DMS53 treated with DMSO at 0.1 percent for 48 hours (cell line): ENCODE data around the gene PPP1R12C.
"Not testable (repeated sequence)": the region's sequence is repeated elsewhere in the genome, so short reads cannot be mapped to it uniquely, and the experiment has no call there.

Source experiments
- DNase-seq: peaks from one replicate; lab custom pipeline; 2025; ENCODE audit not compliant: unreplicated experiment; lab: John Stamatoyannopoulos, UW

The PPP1R12C gene

DNA sequence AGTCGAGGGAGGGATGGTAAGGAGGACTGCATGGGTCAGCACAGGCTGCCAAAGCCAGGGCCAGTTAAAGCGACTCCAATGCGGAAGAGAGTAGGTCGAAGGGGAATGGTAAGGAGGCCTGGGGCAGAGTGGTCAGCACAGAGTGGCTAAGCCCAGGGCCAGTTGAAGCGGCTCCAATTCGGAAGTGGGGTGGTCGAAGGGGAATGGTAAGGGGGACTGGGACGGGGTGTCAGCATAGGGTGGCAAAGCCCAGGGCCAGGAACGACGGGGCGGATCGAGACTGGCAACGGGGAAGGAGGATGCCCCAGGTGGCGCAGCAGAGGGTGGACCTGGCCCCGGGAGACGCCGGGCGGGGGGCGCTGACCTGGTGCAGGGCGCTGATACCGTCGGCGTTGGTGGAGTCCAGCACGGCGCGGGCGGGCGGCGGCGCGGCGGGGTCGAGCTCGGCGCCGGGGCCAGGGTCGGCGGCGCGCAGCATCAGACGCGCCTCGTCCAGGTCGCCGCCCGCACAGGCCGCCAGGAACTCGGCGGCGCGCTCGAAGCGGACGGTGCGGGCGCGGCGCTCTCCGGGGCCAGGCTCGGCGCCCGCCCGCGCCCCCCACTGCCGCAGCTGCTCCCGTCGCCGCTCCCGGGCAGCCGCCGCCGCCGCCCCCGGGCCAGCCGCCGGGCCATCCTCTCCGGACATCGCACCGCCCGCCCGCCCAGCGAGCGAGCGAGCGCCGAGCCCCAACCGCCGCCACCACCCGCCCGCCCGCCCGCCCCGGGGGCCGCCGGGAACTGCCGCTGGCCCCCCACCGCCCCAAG, at the start of gene PPP1R12C:
Gene PPP1R12C (minus strand): TSS at position 779 of the 804 bp plus-strand sequence. CDS start 94 bp downstream, at position 685.
- DNase-seq = no peak

DNA sequence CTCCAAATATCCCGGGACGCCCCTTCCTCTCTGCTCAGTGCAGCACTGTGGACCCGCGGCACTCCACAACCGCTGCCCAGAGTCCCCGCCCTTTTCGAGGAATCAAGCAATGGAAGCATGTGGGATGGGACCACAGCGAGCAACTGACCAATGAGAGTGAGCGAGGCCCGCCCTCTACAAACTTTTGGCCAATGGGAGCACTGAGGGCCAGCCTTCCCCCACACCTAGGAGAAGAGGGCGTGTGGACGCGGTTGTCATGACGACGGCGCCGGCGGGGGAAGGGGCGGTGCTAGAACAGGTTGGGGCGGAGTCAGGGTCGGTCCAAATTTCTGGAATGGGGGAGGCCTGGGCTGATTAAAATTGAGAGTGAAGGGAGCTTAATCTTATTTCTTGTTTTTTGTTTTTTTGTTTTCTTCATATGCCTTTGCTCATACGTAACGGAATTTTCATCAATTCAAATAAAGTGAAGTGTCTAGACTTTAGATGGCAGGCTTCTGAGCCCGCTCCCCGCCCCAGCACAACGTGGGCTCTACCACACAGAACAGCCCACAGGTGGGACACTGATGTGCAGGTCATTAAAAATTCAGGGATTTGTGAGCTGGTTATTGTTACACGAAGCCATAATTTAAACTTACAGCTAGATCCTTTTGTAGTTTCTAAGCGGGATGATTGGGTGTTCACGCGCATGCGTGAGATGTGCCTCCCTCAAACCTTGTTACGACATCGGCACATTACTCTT, 49.3 kb upstream of the PPP1R12C start, which contains the start of gene DNAAF3:
Gene DNAAF3 (minus strand): TSS at position 84 of the 739 bp plus-strand sequence. CDS start 200 bp downstream, outside the sequence.
- DNase-seq = peak; percentile 94

DNA sequence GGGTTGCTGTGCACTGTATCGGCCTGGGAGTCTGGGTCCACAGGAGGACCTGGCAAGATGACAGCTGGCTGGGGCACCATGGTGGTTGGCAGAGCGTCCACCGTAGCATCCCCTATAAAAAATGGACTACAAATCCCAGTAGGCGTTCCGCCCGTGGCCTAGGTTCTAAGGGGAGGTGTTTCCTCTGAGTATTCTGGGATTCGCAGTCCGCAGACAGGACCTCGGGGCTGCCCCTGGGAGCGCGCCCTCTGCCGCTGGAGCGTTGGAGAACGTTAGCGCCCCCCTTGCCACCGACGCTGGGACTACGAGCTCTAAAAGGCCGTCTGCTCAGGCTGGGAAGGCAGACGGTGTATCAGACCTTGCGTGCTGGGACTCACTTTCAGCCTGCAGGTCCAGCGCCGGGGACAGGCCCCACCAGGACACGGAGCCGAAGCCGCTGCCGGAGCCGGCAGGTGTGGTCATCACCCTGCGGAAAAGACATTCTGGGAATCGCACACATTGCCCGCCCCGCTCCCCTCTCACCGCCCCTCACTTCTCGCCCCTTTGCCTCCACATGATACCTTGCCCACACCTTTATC, 48.6 kb upstream of the PPP1R12C start:
- peak; percentile 81 for DNase-seq

DNA sequence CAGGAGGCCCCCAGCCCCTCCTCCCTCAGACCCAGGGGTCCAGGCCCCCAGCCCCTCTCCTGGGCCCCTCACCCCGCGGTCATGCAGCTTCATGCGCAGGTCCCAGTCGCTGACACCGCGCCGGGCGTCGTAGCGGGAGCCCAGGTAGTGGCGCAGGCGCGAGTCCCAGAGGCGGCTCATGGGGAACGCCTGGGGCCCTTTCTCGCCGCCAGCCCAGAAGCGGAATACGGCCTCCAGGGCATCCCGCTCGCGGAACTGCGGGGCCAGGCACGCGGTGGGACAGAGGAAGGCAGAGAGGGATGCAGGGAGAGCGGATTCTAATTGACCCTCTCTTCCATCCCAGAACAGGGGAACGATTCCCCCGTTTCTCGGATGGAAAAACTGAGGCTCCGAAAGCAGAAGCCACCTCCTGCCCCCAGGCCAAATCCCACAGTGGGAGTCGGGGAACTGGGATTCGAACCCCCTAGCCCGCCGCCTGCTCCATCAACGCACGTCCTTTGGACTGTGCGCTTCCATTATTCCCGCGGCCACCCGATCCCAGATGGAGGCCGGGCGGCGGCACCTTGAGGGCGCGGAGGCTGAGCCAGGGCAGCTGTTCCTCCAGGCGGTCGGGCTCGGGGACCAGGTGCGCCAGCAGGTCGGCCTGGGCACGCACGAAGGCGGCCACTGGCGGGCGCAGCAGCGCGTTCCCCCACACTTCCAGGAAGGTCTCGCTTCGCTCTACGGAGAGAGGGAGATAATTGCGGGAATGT, 44.3 kb upstream of the PPP1R12C start:
- DNase-seq = no peak

DNA sequence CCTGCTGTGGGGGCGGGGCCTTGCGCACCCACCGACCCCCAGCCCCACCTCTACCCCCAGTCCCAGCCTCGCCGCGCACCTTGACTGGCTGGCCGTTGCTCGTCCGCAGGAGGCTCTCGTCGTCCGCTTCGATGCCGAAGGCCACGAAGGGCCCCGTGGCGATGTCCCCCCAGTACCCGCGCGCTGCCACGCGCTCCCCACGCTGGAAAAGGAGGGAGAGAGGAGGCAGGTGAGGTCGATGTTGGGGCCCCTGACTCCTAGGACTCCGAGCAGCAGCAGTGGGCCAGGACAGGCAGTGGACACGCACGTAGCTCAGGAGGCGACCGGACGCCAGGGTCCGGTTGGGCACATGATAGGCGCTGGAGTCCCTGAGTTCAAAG, 43.5 kb upstream of the PPP1R12C start:
- DNase-seq = no peak

DNA sequence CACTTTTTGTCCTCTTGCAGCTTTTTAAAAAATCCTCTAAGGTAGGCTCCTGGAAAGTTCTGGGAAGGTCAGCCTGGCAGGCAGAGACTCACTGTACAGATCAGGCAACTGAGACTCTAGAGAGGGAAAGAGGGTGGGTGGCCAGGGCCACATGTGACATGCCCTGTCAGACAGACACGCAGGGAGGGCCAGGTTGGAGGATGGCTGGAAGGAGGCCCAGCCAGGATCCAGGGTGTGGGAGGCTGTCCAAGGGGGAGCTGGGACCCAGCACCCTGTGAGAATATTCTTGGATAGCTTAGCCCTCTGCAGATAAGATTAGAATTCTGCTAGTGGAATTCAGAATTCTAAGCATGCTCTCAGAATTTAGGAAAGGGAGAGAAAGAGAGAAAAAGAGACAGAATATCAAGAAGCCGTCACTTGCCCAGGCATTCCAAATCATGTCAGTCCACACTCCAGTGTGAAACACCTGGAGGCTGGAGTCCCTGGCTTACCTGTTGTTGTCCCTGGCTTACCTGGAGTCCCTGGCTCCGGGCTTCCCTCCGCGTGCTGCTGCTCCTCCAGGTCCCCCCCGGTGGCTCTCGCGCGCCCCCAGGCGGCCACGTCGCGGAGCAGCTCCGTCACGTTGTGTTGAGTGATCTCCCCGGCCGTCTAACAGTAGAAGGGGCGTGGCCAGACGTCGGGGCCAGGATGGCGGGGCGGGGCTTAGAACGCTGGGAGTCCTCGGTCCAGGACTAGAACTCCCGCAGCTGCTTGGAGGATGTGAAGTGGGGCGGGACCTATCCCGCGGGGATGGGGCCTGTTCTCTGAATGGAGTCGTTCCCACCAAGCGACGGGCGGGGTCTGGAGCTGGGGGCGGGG, 42.9 kb upstream of the PPP1R12C start:
- DNase-seq = peak; percentile 91

DNA sequence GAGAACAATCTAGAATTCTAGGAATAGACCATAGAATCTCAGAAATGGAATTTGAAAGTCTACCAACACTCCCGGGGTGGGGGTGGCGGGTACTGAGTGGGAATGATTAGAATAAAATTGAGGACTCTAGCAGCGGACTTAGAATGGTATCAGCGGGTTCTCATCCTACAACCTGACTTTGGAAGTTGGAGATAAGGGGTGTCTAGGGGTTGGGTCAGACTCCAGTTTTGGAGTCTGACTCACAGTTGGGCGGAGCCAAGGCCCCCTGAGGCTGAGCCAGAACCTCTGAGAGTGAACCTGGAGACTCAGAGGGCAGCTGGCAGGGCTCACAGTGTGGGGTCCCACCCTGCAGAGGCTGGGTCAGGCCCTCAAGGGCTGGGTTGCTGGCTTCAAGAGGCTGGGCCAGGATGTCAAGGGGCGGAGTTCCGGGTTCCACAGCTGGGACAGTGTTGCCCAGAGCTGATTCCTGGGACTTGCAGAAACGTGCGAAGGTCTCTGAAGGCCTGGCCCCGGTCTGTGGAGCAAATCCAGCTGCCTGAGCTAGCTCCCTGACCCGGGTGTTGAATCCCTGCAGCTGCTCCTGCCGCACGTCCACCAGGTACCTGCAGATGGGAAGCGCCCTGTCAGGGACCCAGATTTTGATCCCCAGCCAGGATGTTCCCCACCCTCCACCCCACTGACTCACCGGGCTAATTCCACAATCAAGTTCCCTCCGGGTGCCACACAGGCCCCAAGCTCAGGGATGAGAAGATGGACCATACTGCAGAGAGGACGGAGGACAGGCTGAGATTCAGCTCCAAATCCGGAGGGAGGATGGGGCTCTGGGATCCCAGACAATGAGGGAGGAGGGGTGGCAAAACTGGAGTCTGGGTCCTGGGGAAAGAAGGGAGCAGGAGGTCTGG, 41.7 kb upstream of the PPP1R12C start:
- no peak for DNase-seq

DNA sequence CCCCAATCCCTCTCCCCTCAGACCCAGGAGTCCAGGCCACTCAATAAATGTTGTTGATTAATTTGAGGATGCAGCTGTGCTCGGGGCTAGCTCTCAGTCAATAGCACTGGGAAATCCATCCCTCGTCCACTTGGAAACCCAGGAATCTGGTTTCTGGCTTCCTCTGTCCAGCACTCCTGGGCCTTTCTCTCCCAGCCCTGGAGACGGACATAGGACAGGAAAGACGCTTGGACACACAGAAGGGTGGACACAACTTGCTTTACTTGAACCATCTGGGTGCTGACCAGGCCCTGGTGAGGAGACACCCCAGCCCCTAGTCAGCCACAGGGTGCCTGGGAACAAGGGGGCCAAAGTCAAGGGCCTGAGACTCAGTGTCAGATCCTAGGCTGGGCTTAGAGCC, 41.0 kb upstream of the PPP1R12C start:
- no peak for DNase-seq

DNA sequence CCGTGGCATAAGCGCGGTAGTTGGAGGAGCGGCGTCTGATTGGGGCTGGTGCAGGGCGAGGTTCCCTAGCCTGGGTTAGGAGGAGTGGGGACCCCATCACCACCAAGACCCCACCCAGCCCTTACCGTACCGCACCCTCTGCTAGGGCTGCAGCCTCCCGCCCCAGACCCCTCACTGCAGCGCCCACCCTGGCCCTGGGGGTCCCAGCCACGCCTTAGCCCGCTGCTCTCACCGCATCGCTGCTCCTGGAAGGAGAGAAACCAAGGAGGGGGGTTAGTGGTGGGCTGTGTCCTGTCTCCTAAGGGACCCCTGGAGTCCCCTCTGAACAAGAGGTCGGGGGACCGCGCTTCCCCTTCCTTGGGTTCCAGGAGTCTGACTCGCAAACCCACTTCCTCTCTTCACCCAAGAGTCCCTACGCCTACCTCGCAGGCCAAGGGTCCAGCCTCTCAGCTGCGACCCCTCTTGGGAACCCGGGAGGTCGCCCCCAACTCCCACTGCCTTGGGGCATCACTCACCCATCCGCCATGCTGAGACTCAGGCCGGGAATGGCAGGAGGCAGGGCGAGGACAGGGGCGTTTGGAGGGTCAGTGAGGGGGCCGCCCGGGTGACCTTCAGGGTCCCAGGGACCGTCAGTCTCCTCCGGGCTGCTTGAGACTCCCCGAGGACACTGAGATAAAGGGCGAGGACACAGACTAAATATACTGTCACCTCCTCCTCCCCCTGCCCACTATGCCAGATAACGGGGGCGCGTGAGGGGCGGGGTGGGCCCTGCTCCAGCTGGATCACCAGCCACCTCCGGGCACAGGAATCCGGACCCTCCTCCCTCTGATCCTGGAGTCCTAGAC, 39.8 kb upstream of the PPP1R12C start, which contains the start of gene TNNI3:
Gene TNNI3 (minus strand): TSS at position 669 of the 845 bp plus-strand sequence. CDS start 143 bp downstream, at position 526.
- DNase-seq = no peak

DNA sequence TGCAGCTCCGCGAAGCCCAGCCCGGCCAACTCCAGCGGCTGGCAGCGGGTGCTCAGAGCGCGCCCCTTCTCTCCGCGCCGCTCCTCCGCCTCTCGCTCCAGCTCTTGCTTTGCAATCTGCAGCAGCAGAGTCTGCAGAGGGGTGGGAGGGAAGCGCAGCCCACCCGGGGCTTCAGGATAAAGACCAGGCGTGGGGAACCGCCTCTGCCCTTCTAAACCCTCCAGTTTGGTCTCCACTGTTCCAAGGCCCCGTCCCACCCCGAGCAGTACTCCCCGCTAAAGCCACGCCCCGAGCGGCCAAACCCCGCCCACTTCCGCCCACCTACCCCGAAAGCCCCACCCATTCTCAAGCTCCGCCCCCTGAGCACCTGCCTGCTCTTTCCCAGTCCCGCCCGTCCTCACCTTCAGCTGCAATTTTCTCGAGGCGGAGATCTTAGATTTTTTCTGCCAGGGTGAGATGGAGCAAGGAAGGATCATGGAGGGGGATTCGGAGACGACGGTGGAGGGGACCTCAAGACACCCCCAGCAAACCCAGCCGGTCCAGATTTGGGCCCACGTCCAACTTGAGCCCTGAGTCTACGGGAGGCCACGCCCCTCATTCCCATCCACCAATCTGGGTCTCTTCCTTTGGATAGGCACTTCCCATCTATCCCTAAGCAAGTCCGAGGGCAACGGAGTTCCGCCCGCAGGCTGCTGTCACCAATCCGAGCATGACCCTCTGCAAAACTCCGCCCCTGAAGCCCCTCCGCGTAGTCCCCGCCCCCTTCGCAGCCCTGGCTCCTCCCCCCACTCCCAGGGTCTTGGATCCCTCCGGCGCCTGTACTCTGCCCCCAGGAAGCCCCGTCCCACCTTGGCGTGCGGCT, 39.0 kb upstream of the PPP1R12C start:
- DNase-seq = no peak

DNA sequence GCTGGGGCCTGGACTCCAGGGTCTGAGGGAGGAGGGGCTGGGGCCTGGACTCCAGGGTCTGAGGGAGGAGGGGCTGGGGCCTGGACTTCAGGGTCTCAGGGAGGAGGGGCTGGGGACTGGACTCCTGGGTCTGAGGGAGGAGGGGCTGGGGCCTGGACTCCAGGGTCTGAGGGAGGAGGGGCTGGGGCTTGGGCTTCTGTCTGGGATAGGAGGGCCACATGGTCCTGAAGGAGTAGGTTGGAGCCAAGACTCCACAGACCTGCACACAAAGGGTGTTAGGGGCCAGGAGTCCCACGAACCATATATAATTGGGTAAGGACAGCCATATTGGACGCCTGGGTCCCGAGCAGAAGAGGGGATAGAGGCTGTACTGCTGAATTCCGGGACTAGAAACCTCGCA, 38.3 kb upstream of the PPP1R12C start:
- DNase-seq = not testable (repeated sequence)

DNA sequence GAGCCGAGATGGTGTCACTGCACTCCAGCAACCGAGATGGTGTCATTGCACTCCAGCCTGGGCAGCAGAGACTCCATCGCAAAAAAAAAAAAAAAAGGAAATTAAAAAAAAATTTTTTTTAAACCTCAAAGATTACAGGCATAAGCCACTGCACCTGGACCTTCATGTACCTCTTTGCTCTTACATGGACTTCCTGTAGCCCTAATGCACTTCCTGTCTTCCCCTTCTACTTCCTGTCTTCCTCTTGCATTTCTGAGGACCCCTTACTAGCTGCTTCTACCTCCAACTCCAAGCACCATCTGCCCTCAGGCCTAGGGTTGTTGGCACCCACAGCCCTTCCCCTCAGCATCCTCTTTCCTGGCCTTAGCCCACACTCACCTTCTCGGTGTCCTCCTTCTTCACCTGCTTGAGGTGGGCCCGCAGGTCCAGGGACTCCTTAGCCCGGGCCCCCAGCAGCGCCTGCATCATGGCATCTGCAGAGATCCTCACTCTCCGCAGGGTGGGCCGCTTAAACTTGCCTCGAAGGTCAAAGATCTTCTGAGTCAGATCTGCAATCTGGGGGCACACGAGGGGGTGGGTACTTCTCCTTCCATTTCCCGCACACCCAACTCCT, 36.3 kb upstream of the PPP1R12C start:
- DNase-seq = no peak

DNA sequence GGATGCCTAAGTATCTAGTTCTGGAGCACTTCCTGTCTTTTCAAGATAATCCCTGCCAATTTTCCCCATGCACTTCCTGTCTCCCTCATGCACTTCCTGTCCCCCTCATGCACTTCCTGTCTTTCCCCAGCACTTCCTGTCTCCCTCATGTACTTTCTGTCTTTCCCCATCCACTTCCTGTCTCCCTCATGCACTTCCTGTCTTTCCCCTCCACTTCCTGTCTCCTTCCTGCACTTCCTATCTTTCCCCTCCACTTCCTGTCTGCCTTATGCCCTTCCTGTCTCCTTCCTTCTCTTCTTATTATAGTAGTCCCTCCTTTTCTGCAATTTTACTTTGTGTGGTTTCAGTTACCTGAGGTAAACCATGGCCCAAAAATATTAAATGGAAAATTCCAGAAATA, 34.6 kb upstream of the PPP1R12C start:
- no peak for DNase-seq

DNA sequence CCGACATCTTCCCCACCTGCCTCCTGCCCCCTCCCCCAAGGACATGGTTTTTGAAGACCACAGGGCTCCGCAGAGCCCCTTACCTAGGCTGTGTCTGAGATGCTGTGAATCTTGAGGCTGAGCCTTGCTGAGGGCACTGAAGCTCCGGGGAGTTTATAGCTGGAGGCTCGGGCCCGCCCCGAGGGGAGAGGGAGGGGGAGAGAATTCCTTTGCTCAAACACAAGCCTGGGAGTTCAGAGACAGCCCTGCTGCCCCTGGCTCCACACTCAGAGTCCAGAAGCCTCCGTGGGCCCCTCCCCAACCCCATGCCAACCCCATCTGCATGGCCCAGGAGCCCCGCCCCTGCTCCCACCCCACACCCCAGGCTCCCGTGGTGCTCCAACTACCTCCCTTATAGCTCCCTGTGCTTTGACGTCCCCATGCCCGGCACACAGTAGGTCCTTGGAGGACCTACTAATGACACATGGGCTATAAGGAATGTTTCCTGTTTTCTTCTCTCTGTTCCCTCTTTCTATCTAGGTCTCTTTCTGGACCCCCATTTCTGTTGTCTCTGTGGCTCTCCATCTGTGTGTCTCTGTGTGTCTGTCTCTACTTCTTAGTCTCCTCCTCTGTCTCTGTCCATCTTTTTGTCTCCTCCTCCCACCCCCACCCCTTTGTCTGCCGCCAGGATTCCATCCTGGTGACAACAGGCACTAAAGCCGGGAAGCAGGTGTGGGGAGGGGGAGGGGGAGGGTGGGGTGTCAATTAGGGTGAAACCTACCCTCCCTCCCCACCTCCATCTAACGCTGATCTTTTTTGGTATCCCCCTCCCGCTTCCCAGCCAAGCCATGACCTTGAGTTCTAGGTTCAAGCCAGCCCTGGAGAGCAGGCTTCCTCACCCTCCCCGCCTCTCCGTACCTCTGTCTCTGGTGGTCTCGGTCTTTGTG, 31.9 kb upstream of the PPP1R12C start, which contains the start of gene TNNT1:
Gene TNNT1 (minus strand): TSS at position 129 of the 926 bp plus-strand sequence. CDS start 2,049 bp downstream, outside the sequence.
- no peak for DNase-seq

DNA sequence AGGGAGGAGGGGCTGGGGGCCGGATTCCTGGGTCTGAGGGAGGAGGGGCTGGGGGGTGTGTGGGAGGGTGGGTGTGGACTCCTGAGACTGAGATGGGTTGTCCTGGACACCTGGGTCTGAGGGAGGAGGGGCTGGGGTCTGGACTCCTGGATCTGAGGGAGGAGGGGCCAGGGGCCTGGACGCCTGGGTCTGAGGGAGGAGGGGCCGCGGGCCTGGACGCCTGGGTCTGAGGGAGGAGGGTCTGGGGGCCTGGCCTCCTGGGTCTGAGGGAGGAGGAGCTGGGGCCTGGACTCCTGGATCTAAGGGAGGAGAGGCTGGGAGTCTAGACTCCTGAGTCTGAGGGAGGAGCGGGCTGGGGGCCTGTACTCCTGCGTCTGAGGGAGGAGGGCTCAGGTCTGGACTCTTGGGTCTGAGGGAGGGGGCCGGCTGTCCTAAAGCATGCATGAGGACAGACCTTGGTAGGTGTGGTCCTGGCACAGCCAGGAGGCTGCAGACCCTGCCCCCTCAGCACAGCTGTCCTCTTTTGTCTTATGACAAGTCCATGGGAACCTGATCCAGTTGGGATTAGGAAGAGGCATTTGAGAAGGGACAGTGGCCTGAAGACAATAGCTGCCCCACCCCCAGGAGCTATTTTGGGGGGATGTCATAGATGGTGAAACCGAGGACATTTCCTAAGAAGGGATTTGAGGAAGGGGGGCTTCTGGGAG, 30.3 kb upstream of the PPP1R12C start:
- DNase-seq = no peak
